ENCODE measurements around the gene HPSE2.

DNA sequence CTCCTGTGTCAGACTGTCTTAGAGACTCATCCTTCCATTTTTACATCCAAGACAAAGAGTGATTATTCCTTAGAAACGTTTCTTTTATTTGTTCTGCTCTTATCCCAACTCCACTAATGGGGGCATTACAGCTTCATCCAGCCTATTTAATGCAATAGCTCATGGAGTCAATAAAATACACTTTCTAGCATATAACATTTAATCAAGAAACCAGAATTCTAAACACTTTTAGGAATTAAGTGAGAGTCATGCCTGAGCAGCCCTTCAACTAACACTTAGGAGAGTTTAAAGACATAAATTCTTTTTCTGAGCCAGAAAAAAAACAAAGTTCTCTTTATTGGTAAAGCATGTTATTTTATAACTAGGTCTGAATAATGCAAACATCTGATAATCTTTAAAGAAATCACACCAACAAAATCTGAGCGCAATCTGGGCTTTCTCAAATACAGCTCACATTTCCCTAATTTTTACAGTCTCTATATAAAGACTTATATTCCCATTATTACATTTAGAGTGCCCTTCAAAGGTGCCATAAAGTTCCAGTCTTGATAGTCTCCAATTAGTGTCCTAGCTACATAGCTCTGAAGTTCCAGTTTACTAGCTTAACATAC, 427.3 kb downstream of the HPSE2 start:
- TF ChIP-seq POLR2A (IDR thresholded peaks at IDR 0.05) (no peak), CTCF (IDR thresholded peaks at IDR 0.05) (no peak), POLR2AphosphoS5 (IDR thresholded peaks at IDR 0.05) (no peak)
